Measurements from ENCODE around the gene SIPA1L3.
A peak's percentile ranks its signal among the peaks of the same experiment; 100 is the strongest.
"Not testable (repeated sequence)": the region's sequence is repeated elsewhere in the genome, so short reads cannot be mapped to it uniquely, and the experiment has no call there.

Gene SIPA1L3

GRCh38 chr19:38063928-38064327 is 156.9 kb downstream of the SIPA1L3 start:
- H3K4me3 ChIP-seq (ENCODE audit: low read depth, low read length), result no peak overlapping the region
- DNase-seq (ENCODE audit: low read depth), result no peak
- no peak for TF ChIP-seq CTCF (conservative IDR thresholded peaks at IDR 0.05; ENCODE audit: low read depth, low read length)

GRCh38 chr19:38064661-38065425 is 157.8 kb downstream of the SIPA1L3 start:
- no peak overlapping the region for H3K4me3 ChIP-seq (ENCODE audit: low read depth, low read length)
- no peak for DNase-seq (ENCODE audit: low read depth)
- no peak for TF ChIP-seq CTCF (conservative IDR thresholded peaks at IDR 0.05; ENCODE audit: low read depth, low read length)

- H3K4me3 ChIP-seq (ENCODE audit: low read depth, low read length); DNase-seq (ENCODE audit: low read depth): not testable (repeated sequence)
Measured at GRCh38 chr19:38065775-38066174, 158.8 kb downstream of the SIPA1L3 start.

GRCh38 chr19:38068826-38069225 is 161.8 kb downstream of the SIPA1L3 start:
- no peak overlapping the region for H3K4me3 ChIP-seq (ENCODE audit: low read depth, low read length)
- DNase-seq (ENCODE audit: low read depth), result no peak
- TF ChIP-seq CTCF (conservative IDR thresholded peaks at IDR 0.05; ENCODE audit: low read depth, low read length), result no peak

- TF ChIP-seq CTCF (conservative IDR thresholded peaks at IDR 0.05; ENCODE audit: low read depth, low read length), result no peak
- peak; percentile 61 for DNase-seq (ENCODE audit: low read depth)
- no peak overlapping the region for H3K4me3 ChIP-seq (ENCODE audit: low read depth, low read length)
Measured at GRCh38 chr19:38070573-38070972, 163.6 kb downstream of the SIPA1L3 start.

- DNase-seq (ENCODE audit: low read depth); H3K4me3 ChIP-seq (ENCODE audit: low read depth, low read length): not testable (repeated sequence)
Measured at GRCh38 chr19:38071054-38071453, 164.0 kb downstream of the SIPA1L3 start.

GRCh38 chr19:38071647-38072046 is 164.6 kb downstream of the SIPA1L3 start:
- DNase-seq (ENCODE audit: low read depth), result no peak
- no peak overlapping the region for H3K4me3 ChIP-seq (ENCODE audit: low read depth, low read length)
- TF ChIP-seq CTCF (conservative IDR thresholded peaks at IDR 0.05; ENCODE audit: low read depth, low read length), result no peak

Data from choroid plexus epithelial cell (primary cell).